ENCODE measurements around the gene OR5B17.

GRCh38 chr11:58390551-58391063 is 31.7 kb upstream of the OR5B17 start:
- no peak for TF ChIP-seq CTCF (conservative IDR thresholded peaks at IDR 0.05 in 1 of 2, IDR thresholded peaks at IDR 0.05 in 1 of 2; ENCODE audit: extremely low read depth in 1 of 2, insufficient read depth in 1 of 2, low read depth in 1 of 2, low read length in 2 of 2)
- no peak for TF ChIP-seq EZH2 (IDR thresholded peaks at IDR 0.05; ENCODE audit: borderline replicate concordance, low read length)

All from mammary epithelial cell (primary cell).